Measurements from ENCODE around the gene GLMP.

GRCh38 chr1:156279837-156280236 lies 15.6 kb downstream of the GLMP start:
- TF ChIP-seq CTCF (IDR thresholded peaks at IDR 0.05) = no peak
- no peak for TF ChIP-seq POLR2A (IDR thresholded peaks at IDR 0.05)
